ENCODE results near the gene GEMIN5.

Gene GEMIN5

GRCh38 chr5:154892369-154892771 lies 45.6 kb downstream of the GEMIN5 start:
- DNase-seq (ENCODE audit: low read depth, low spot score): no peak

DNA sequence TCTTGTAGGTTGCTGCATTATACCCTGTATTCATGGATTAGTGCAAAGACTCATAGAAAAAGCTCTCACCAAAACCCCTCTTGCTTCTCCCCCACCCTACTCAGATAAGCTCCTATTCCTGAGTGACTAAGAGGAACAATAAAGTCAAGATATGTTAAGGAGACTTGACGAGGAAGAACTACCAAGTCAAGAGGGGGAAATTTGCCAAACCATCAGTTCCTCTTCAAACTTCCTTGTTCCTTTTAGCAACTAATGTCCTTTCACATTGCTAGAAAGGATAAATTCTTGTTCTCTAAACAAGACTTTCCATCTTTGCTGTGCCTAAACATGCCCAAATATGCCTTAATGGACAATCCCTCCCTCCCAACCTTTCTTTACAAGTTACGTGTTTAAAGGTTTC lies 52.6 kb downstream of the GEMIN5 start:
- DNase-seq (ENCODE audit: low read depth, low spot score): no peak

DNA sequence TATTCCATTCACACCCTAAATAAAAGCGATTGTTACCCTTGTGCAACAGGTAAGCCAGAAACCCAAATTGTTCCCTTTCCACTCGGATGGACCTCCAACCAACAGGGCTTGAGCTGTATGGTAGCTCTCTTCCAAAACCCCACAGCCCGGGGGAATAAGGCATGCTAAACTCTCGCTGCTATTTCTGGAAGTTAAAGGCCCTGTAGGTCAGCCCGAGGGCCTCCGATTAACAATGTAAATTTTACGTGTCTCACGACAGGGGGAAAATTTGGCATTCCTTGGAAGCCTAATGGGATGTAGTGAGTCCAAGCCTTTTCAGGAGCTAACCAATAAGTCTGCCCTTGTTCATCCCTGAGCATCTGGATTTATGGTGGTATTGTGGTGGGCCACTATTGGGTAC lies 53.6 kb downstream of the GEMIN5 start:
- DNase-seq (ENCODE audit: low read depth, low spot score): no peak

DNA sequence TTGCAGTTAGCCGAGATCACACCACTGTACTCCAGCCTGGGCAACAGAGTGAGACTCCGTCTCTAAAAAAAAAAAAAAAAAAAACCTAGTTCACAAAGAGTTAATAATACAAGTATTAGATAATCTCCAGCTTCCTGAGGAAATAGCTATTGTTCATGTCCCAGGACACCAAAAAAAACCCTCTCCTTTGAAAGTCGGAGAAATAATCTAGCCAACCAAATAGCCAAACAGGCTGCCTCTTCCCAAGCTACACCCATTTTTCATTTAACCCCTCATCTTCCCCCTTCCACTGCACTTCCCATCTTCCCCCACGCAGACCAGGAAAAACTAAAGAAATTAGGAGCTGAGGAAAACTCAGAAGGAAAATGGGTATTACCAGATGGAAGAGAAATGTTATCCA lies 56.0 kb downstream of the GEMIN5 start:
- no peak for DNase-seq (ENCODE audit: low read depth, low spot score)

GRCh38 chr5:154878642-154879335 lies 59.2 kb downstream of the GEMIN5 start:
- no peak for DNase-seq (ENCODE audit: low read depth, low spot score)

DNA sequence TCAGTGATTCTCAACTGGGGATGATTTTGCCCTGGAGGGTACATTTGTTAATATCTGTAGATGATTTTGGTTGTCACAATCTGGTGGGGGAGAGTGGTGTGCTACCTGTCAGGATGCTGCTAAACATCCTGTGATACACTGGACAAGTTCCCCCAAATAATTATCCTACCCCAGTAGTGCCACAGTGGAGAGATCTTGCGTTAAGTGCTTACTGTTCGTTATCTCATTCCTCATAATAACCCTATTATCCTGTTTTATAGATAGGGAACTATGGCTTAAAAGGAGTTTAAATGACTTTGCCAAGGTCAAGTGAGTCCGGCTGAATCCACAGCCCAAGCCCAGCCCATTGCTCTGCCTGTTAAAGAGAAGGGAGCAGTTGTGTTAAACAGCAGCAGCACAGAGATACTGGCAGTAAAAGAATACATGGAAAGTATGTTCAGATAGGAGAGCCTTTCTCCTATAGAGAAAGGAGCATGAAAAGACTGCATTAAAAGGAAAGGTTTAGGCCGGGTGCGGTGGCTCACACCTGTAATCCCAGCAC lies 64.2 kb downstream of the GEMIN5 start:
- no peak for DNase-seq (ENCODE audit: low read depth, low spot score)

DNA sequence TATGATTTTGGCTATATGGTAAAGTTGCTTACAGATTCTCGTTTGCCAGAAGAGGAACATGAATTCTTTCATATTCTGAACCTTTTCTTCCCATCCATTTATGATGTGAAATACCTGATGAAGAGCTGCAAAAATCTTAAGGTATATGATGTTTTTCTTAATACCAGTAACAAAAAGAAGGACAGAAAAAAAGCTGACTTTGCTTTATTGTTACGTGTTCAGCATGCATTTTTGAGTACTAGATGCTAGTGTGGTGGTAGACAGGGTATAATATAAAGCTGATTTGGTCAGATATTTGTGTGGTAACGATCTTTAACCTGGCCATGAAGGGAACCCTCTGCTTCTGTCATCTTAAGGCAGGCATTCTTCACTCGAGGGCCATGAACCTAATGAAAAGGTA lies 66.3 kb downstream of the GEMIN5 start:
- no peak for DNase-seq (ENCODE audit: low read depth, low spot score)

- DNase-seq (ENCODE audit: low read depth, low spot score): no peak
Measured at GRCh38 chr5:154868702-154869101, 69.3 kb downstream of the GEMIN5 start.

DNA sequence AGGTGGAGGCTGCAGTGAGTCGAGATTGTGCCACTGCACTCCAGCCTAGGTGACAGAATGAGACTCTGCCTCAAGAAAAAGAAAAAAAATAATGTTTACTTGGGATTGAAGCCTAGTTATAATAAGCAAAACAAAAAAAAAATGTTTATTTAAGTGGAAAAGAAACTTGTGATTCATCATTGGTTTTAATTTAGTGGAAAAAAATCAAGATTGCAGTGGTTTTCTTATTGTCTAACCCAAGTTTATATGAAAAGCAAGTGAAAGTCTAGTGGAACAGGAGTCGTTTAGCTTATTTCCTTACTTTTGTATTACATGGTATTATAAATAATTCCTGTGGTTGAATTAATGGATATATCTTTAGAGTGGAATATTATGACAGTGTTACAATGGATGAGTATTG lies 71.2 kb downstream of the GEMIN5 start:
- DNase-seq (ENCODE audit: low read depth, low spot score): no peak

DNA sequence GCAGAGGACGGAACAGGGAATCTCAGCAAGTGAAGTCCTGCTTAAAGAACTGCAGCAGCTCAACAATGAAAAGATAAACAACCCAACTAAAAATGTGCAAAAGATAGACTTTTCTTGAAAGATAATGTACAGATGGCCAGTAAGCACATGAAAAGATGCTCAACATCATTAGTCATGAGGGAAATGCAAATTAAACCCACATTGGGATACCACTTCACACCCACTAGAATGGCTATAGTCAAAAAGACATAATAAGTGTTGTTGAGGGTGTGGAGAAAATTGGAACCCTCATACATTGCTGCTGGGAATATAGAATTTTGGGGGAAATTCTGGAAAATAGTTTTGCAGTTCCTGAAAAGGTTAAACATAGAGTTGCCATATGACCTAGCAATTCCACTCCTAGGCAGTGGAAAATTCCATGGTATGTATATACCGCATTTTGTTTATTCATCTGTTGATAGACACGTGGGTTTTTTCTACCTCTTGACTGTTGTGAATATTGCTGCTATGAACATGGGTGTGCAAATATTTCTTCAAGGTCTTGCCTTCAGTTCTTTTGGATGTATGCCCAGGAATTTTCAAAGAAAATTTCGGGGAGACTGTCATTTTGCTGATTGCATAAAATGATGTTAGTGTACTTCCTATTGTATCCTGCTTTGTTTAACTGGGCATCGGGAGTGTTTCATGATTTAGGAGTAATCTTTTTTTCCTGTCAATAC lies 72.4 kb downstream of the GEMIN5 start:
- DNase-seq (ENCODE audit: low read depth, low spot score): no peak

- no peak for DNase-seq (ENCODE audit: low read depth, low spot score)
Measured at GRCh38 chr5:154863291-154864080, 74.5 kb downstream of the GEMIN5 start.

GRCh38 chr5:154862766-154863165 lies 75.2 kb downstream of the GEMIN5 start:
- no peak for DNase-seq (ENCODE audit: low read depth, low spot score)

DNA sequence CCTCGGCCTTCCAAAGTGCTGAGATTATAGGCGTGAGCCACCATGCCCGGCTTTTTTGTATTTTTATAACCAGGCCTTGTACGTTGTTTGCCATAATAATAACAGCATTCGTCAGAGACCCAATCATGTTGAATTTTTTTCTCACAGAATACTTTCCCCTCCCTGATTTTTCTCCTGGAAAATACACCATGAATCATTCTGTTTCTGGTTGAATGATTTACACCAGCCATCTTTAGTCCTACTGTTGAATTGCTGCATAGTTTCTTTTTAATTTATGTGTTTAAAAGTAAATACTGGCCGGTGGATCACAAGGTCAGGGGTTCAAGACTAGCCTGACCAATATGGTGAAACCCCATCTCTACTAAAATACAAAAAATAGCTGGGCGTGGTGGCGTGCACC lies 76.1 kb downstream of the GEMIN5 start:
- no peak for DNase-seq (ENCODE audit: low read depth, low spot score)

DNA sequence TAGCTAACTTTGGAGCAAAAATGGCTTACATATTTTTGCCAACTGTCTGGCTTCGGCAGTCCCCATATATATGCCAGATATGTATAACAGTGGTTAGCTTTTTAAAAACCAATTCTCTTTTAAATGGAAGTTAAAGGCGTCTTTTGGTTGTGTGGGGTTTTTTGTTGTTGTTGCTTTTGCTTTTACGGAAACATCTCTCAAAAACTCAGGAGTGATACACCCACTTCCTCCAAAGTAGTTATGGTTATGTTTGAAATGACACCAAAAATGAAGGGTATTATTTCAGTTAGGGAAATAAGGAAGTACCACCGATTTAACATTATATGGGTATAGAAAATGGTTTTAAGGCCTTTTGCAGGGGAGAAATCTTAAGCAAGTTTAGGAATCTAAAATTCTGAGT lies 77.2 kb downstream of the GEMIN5 start:
- DNase-seq (ENCODE audit: low read depth, low spot score): no peak

- no peak for DNase-seq (ENCODE audit: low read depth, low spot score)
Measured at GRCh38 chr5:154860123-154860522, 77.9 kb downstream of the GEMIN5 start.

DNA sequence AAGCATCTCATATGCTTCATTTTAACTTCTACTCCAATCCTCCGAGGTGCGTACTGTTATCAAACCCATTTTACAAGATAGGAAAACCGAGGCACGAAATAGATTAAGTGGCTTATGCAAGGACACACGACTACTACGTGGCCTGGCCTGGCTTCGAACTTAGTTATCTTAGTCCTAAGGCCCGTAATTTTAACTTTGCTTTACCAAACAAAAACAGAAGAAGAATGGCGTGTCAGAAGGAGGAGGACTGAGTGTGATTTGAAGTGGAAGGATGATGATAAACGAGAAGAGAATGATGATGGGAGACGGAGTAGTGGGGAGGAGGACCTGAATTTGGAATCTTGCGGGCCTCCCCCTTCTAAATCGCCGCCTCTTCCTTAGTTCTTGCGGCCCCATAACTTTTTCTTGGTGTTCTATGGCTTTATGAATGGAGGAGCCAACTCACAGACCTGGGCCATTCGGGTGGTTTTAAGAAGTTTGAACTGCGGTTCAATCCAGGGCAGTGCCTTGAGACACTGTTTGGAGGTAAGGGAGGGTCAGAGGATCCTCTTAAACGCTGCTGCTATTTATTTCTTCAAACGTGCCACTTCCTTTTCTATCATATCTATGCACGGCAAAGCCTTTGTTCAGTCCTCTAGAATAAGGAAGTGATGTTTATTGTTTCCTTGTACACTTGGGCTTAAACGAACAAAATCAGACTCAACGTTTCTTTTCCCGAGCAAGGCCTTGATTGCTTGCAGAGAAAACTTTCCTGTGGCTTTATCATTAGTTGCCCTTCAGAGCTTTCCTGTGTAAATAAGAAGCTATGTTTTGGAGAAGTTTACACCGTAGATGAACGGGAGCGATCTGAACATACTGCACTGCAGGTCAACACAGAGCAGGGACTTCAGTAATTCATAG lies 78.8 kb downstream of the GEMIN5 start:
- DNase-seq (ENCODE audit: low read depth, low spot score): no peak

- peak; percentile 96 for DNase-seq (ENCODE audit: low read depth, low spot score)
Measured at GRCh38 chr5:154858297-154858971, 79.6 kb downstream of the GEMIN5 start, which contains the start of gene CNOT8. TSS of gene CNOT8 (plus strand) at chr5:154858627. CDS start at chr5:154863279, 4,652 bp downstream.

GRCh38 chr5:154857530-154858296 lies 80.3 kb downstream of the GEMIN5 start:
- DNase-seq (ENCODE audit: low read depth, low spot score): peak; percentile 51

DNA sequence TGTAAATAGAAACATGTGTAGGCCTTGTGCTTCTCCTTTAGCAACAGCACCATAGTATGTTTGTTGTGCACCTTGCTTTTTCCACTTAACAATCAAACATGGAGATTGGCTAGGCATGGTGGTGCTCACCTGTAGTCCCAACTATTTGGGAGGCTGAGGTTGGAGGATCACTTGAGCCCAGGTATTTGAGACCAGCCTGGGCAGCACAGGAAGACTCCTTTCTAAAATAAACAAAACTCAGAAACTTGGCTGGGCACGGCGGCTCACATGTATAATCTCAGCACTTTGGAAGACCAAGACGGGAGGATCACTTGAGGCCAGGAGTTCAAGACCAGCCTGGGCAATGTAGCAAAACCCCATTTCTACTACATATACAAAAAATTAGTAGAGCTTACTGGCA lies 86.7 kb downstream of the GEMIN5 start:
- DNase-seq (ENCODE audit: low read depth, low spot score): no peak
